HuH-7 (cell line): Measurements from ENCODE around the gene FUBP1.
"Not testable (repeated sequence)": the region's sequence is repeated elsewhere in the genome, so short reads cannot be mapped to it uniquely, and the experiment has no call there.

Source experiments
- DNase-seq: peaks from one replicate; pipeline ENCODE4 v3.0.0; 2011; ENCODE audit warnings: low spot score

Gene FUBP1

DNA sequence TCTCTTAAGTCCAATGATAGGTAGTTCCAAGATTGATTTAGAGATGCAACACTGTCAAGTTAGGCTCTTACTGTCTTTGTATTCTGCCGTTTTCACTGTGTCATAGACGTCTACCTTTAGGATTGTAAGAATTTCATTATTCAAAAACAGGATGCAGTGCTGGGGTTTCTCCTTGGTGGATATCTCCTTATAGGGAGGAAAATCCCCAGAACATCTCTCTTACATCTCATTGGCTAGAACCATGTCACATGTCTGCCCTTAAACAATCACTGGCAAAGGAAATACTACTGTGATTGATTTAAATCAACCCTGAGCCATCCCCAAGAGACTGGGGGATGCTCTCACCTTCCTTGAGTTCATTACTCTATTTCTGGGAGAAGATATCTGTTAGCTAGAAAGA lies 10.9 kb upstream of the FUBP1 start:
- no peak for DNase-seq

- DNase-seq, result no peak
Observed at GRCh38 chr1:77987919-77988318, 9.0 kb upstream of the FUBP1 start.

DNA sequence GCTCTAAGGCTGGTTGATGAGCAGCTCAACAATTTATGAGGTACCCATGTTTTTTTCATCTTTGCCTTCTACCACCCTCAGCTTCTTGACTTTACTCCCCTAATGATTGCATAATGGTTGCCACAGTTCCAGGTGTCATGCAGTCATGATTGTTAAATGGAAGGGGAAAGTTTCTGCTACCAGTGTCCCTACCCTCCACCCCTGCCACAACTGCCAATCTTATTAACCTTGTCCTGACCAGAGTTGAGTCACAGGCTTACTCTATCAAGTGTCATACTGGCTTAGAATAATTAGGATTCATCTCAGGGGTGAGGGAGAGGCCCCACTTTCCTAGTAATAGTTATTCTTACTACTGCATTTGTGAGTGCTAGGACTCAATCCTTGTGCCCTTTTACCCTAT lies 7.9 kb upstream of the FUBP1 start:
- no peak for DNase-seq

GRCh38 chr1:77984629-77985028 lies 5.8 kb upstream of the FUBP1 start:
- no peak for DNase-seq

- no peak for DNase-seq
Observed at GRCh38 chr1:77983997-77984355, 5.1 kb upstream of the FUBP1 start.

GRCh38 chr1:77983352-77983996 lies 4.6 kb upstream of the FUBP1 start:
- not testable (repeated sequence) for DNase-seq

DNA sequence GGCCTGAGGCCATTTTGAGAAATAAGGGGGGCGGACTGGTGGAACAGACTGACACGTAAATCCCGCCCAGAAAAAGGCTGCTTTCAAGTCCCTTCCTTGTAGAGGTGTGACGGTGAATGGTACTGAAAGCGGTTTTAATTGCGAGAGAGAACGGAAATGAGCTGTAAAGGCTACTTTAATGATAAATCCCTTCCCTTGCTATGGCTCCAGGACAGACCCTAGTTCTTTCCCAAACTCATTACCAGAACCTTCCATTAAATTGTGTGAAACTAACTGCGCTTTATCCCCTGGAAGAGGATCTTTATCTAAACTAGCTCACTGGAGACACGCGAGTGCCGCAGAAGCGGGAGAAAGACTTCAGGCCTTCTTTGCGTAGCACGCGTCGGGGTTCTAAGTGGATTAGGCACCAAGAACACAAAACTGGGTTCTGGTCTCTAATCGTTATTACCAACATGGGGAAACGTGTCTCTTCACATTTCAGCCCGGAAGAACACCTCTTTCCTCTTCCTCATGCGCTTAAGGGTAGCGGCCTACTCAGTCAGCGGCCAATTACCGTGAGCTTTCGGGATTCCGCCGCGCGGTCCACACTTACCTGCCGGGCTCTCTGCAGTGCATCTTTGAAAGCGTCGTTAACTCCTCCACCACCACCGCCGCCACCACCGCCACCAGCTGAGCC lies 441 bp downstream of the FUBP1 start:
- peak; percentile 18 for DNase-seq

GRCh38 chr1:77977989-77978292 lies 931 bp downstream of the FUBP1 start:
- DNase-seq, result no peak

DNA sequence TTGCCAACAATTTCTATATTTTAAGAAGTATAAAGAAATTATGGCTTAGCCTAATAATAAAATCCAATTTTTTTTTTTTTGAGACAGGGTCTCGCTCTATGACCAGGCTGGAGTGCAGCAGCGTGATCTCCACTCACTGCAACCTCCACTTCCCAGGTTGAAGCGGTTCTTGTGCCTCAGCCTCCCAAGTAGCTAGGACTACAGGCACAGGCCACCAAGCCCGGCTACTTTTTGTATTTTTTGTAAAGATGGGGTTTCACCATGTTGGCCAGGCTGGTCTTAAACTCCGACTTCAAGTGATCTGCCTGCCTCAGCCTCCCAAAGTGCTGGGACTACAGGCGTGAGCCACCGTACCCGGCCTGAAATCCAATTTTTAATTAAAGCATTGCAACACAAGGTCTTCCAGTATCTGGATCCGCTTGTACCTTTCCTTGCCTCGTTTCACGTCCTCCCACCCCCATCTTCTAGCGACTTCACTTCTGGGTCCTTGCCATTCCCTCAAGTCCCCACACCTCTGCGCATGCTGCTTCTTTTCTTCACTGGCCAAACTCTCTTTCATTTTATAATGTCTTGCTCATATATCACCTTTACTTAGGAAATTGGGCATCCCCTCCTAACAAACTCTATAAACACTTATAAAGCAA lies 2.3 kb downstream of the FUBP1 start:
- no peak for DNase-seq

DNA sequence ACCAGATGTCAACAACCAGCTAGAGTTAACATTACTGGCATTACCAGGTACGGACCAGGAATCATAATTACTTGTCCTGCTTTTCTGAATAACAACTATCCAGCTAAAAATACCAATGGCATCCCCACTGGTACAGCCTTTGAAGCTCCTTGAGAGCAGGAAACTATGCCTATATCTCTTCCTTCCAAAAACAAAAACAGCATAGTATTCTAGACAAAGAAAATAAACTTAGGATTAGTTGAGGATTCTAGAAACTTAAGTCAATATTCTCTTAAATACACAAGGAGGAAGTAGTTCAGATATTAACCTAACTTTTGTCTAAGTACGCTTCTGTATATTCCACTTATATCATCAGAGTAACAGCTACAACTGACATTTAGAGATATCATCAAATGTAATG lies 3.0 kb downstream of the FUBP1 start:
- DNase-seq, result no peak

GRCh38 chr1:77975386-77975785 lies 3.5 kb downstream of the FUBP1 start:
- no peak for DNase-seq

DNA sequence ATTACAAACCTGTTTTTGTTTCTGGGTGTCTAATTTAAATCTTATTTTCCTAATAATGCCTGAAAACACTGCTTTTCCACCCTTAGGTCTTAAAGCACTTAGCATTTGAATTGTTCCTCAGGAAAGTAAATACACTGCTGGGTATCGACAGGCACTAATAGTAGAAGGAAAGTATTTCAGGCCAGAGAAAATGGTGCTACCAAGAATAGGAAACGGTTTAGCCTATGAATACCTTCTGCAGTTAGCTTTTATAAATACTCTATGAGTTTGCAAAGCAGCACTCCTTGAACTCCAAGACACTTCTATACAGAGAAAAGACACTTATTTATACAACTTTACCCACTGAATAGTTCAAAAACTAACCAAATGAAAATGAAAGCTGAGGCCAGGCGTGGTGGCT lies 6.8 kb downstream of the FUBP1 start:
- DNase-seq, result no peak

- DNase-seq, result no peak
Observed at GRCh38 chr1:77970192-77970591, 8.7 kb downstream of the FUBP1 start.

- DNase-seq, result no peak
Observed at GRCh38 chr1:77966291-77966690, 12.6 kb downstream of the FUBP1 start.

GRCh38 chr1:77961392-77961791 lies 17.5 kb downstream of the FUBP1 start:
- no peak for DNase-seq

GRCh38 chr1:77958850-77959249 lies 20.0 kb downstream of the FUBP1 start:
- DNase-seq, result no peak

DNA sequence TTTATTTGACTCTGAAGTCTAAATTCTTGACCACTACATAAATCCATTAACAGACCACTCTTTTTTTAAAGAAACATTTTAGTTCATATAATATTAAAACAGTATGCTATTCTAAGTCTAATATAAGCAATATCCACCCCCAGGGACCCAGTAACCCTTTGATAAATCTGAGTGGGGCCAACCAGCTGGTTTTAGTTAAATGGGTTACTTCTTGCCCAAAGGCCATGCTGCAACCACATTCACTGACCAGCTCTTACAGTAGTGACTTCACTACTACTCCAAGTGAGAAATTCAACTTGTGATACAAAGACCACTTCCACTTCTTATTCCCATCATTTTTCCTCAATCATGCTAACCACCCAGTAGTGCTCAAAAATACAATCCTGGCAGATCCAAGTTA lies 20.5 kb downstream of the FUBP1 start:
- DNase-seq, result no peak

- no peak for DNase-seq
Observed at GRCh38 chr1:77956464-77956863, 22.4 kb downstream of the FUBP1 start.

- no peak for DNase-seq
Observed at GRCh38 chr1:77955709-77956108, 23.2 kb downstream of the FUBP1 start.

DNA sequence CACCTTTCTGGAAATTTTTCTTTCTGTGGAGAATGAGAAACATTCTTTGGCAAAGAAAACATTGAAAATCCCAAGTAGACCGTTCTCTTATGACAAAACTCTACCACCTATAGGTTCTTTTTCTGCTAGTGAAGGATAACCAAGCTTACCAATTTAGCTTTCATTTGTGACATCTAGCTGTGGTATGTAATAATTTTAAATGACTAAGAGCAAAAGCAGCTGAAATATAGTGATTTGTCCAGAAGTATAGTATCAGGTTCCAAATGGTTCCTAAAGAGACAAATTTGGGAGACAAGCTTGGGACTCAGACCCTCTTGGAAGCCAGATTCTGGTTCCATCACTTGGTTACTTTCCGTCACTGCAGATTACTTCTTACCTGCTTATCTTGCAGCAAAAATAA lies 24.4 kb downstream of the FUBP1 start:
- DNase-seq, result no peak

DNA sequence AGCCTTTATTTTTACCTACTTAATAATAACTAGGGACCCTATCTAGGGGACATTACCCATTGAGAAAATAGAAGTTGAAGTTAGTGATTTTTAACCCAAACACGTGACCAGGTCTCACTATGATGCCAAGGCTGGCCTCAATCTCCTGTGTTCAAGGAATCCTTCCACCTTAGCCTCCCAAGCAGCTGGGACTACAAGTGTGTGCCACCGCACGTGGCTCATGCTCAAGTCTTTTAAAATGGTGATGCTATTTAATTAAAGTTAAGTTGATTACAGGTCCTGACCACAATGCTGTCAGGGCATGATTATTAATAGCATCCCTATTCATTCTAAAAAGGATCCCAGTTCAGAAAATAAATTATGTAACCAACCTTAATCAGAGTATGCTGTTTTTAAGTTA lies 25.0 kb downstream of the FUBP1 start:
- no peak for DNase-seq

DNA sequence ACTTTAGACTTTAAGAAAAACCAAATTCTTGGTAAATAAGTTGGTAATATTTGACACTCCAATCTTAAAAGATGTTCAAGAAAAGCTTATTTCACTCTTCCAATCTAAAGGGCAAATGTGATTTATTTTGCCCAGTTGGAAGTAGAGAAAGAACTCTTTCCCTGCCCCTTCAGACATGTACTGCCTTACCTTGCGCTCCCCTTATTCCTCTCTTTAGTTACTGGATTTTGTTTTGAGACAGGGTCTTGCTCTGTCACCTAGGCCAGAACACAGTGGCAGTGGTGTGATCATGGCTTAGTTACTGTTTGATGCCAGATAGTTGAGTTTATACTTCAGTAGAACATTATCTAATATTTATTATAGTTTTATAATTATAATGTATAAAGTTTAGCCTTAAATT lies 27.5 kb downstream of the FUBP1 start:
- DNase-seq, result no peak

DNA sequence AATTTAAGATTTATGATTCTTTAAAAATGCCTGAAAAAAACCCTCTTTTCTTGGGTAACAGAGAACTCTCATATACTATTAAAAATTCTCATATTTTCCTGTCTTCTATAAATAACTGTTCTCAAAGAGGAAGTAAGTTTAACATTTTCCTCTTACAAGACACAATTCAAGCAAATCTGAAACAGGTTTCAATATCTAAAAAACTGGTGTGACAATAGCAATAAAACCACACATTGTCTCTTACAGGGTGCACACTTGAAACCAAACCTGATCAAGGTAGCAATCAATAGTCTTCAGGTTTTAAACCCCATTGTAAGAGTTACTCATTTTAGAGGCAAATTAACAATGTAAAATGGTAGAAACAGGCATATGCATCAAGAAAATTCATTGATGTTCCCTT lies 28.0 kb downstream of the FUBP1 start:
- no peak for DNase-seq

GRCh38 chr1:77948841-77949424 lies 29.9 kb downstream of the FUBP1 start:
- DNase-seq, result no peak
